Parathyroid adenoma (tissue), 2 donors: Measurements from ENCODE around the gene PHF13.

Experiments used
- H2AFZ ChIP-seq: fragments of 300-600 bp; sonication (generic); one replicate; pipeline ENCODE4 v1.7.0; 2017; ENCODE audit warnings: antibody characterized with exemption, mild to moderate bottlenecking
- H3K27ac ChIP-seq: fragments of 300-600 bp; sonication (generic); one replicate; pipeline ENCODE4 v1.7.0; 2017
- H3K27me3 ChIP-seq: fragments of 300-600 bp; sonication (generic); one replicate; pipeline ENCODE4 v1.7.0; 2017; ENCODE audit warnings: low read length; ENCODE audit not compliant: control insufficient read depth, insufficient read depth
- H3K36me3 ChIP-seq: fragments of 300-600 bp; sonication (generic); one replicate; pipeline ENCODE4 v1.7.0; 2017; ENCODE audit warnings: low read length; ENCODE audit not compliant: control insufficient read depth, insufficient read depth
- H3K4me1 ChIP-seq: fragments of 300-600 bp; sonication (generic); one replicate; pipeline ENCODE4 v1.7.0; 2017; ENCODE audit warnings: control low read depth
- H3K4me2 ChIP-seq: fragments of 300-600 bp; sonication (generic); one replicate; pipeline ENCODE4 v1.7.0; 2017; ENCODE audit warnings: low read length
- H3K4me3 ChIP-seq: fragments of 300-600 bp; sonication (generic); one replicate; pipeline ENCODE4 v1.7.0; 2017; ENCODE audit warnings: low read depth, low read length
- H3K79me2 ChIP-seq: fragments of 300-600 bp; sonication (generic); one replicate; pipeline ENCODE4 v1.7.0; 2017; ENCODE audit warnings: control low read depth
- H3K9ac ChIP-seq: fragments of 300-600 bp; sonication (generic); one replicate; pipeline ENCODE4 v1.7.0; 2017; ENCODE audit warnings: mild to moderate bottlenecking
- H3K9me3 ChIP-seq: fragments of 300-600 bp; sonication (generic); one replicate; pipeline ENCODE4 v1.7.0; 2017; ENCODE audit warnings: low read length; ENCODE audit not compliant: control insufficient read depth
- TF ChIP-seq, protein P1 (sequence below): fragments of 300-600 bp; sonication (generic); IDR thresholded peaks from one replicate; pipeline ENCODE4 v1.7.0; 2017; ENCODE audit warnings: antibody characterized with exemption, mild to moderate bottlenecking
- donor health status: primary hyperparathyroidism.

PHF13 gene

GRCh38 chr1:6601049-6601922 is 12.2 kb upstream of the PHF13 start:
- TF ChIP-seq, protein P1, sequence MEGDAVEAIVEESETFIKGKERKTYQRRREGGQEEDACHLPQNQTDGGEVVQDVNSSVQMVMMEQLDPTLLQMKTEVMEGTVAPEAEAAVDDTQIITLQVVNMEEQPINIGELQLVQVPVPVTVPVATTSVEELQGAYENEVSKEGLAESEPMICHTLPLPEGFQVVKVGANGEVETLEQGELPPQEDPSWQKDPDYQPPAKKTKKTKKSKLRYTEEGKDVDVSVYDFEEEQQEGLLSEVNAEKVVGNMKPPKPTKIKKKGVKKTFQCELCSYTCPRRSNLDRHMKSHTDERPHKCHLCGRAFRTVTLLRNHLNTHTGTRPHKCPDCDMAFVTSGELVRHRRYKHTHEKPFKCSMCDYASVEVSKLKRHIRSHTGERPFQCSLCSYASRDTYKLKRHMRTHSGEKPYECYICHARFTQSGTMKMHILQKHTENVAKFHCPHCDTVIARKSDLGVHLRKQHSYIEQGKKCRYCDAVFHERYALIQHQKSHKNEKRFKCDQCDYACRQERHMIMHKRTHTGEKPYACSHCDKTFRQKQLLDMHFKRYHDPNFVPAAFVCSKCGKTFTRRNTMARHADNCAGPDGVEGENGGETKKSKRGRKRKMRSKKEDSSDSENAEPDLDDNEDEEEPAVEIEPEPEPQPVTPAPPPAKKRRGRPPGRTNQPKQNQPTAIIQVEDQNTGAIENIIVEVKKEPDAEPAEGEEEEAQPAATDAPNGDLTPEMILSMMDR, result no peak
- no peaks in the 10 kb centered on the region for H3K36me3 ChIP-seq
- H3K79me2 ChIP-seq, result peaks cover 11% of the 10 kb centered on the region
- no peaks in the 10 kb centered on the region for H3K27me3 ChIP-seq
- peak overlapping the region; percentile 82 for H3K4me3 ChIP-seq
- H3K4me2 ChIP-seq, result peak overlapping the region; percentile 95
- no peaks in the 10 kb centered on the region for H3K9me3 ChIP-seq
- no peak overlapping the region for H3K9ac ChIP-seq
- peaks cover 6% of the 10 kb centered on the region for H3K4me1 ChIP-seq
- H2AFZ ChIP-seq, result peak overlapping the region; percentile 19
- peak overlapping the region; percentile 66 for H3K27ac ChIP-seq

DNA sequence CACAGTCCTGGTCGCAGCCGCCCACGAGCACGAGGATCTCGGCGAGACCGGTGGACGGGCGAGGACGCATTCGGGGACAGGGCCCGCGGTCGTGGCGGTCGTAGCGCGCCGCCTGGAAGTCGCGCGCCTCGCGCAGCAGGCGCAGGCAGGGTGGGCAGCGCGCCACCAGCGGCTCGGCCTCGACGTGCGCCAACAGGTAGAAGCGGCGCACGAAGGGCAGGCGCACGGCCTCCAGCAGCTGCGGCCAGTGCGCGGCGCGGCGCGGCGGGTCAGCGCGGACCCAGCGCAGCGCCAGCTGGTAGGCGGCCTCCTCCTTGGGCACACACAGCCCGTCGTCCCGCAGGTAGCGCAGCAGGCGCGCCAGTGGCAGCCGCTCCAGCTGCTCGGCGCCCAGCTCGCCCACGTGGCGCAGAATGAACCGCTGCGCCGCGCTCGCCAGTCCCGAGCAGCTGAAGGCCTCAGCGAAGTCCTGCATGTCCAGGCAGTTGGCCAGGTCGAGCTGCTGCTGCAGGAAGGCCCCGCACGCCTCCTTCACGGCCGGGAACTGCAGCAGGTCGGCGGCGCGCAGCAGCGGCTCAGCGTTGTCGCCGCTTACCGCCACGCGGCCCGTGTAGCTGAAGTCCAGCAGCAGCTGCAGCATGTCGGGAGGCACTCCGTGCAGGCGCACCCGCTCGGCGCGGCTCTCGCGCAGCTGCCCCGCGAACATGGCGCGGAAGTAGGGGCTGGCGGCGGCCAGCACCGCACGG is 11.4 kb upstream of the PHF13 start:
- no peaks in the 10 kb centered on the region for H3K27me3 ChIP-seq
- no peaks in the 10 kb centered on the region for H3K36me3 ChIP-seq
- H3K79me2 ChIP-seq, result peaks cover 9% of the 10 kb centered on the region
- H3K4me2 ChIP-seq, result peak overlapping the region; percentile 95
- H3K4me1 ChIP-seq, result peaks cover 6% of the 10 kb centered on the region
- TF ChIP-seq, protein P1, result no peak
- H2AFZ ChIP-seq, result peak overlapping the region; percentile 79
- no peak overlapping the region for H3K9ac ChIP-seq
- no peaks in the 10 kb centered on the region for H3K9me3 ChIP-seq
- H3K4me3 ChIP-seq, result peak overlapping the region; percentile 82
- peak overlapping the region; percentile 66 for H3K27ac ChIP-seq

- peak within 1 kb of the TSS; percentile 93 for H2AFZ ChIP-seq
- H3K27ac ChIP-seq, result peak within 1 kb of the TSS; percentile 88
- TF ChIP-seq, protein P1, result no peak
- peak within 1 kb of the TSS; percentile 95 for H3K4me2 ChIP-seq
- no peaks in the 10 kb centered on the region for H3K27me3 ChIP-seq
- peak within 1 kb of the TSS; percentile 82 for H3K4me3 ChIP-seq
- peaks cover 7% of the 10 kb centered on the region for H3K79me2 ChIP-seq
- H3K4me1 ChIP-seq, result peaks cover 6% of the 10 kb centered on the region
- peak within 1 kb of the TSS; percentile 37 for H3K9ac ChIP-seq
- H3K9me3 ChIP-seq, result no peaks in the 10 kb centered on the region
- no peaks in the 10 kb centered on the region for H3K36me3 ChIP-seq
These were observed 10.8 kb upstream of the PHF13 start, which contains the start of gene KLHL21 for GRCh38 chr1:6602669-6603237. Gene KLHL21 (minus strand): TSS chr1:6602869. CDS start chr1:6602817, 52 bp downstream.

DNA sequence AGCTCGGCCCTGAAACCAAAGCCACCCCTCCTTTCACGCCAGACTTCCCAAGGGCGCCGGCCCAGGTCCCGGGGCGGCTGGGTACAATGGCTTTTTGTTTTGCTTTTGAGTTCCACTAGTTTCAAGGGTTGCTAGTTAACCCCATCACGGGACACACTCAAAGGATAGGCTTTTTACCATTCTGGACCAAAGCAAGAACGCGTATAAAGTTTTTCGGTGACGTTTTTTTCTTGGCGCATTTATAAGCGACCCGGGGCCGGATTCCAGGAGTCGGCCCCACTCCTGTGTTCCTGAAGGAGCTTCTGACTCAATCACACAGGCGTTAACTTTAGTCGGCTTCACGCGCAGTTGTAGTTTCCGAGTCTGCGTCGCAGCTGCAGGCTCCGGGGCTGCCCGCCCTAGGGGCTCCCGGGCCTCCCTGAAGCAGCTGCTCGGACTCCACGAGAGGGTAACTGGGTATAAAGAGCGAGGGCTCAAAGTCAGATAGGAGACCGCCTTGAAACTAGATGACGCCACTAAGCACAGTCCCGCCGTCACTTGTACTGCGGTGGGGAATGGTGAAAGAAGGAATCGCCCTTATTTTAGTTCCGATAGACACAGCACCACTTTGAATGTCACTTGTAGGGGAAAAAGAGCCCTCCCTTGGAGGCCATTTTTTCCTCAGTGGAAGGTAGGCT is 10.2 kb upstream of the PHF13 start:
- Histone ChIP-seq H3K36me3 (no peaks in the 10 kb centered on the region), H3K4me1 (peaks cover 6% of the 10 kb centered on the region), H3K27ac (peak overlapping the region; percentile 88), H2AFZ (peak overlapping the region; percentile 93), H3K27me3 (no peaks in the 10 kb centered on the region), H3K79me2 (peaks cover 6% of the 10 kb centered on the region), H3K9me3 (no peaks in the 10 kb centered on the region), H3K4me2 (peak overlapping the region; percentile 80), H3K4me3 (peak overlapping the region; percentile 75), H3K9ac (peak overlapping the region; percentile 37)
- TF ChIP-seq, protein P1, result no peak
